Endodermal cell (in vitro differentiated cells): ENCODE data around the gene NAA40. TPM values are rescaled to one million over a fixed set of nuclear protein-coding genes. Genes with fewer than 3 reads are reported as not detected.
A peak's percentile ranks its signal among the peaks of the same experiment; 100 is the strongest.

Experiments used
- DNase-seq: peaks from one replicate; pipeline ENCODE4 v3.0.0-alpha.2; 2017
- H3K27ac ChIP-seq: 2 replicates; pipeline ENCODE4 v1.5.1; 2013; ENCODE audit warnings: mild to moderate bottlenecking, low read depth, low read length, moderate library complexity
- H3K27me3 ChIP-seq: 2 replicates; pipeline ENCODE4 v1.6.1; 2013; ENCODE audit warnings: mild to moderate bottlenecking, low read length, moderate library complexity; ENCODE audit not compliant: insufficient read depth, control insufficient read depth, poor library complexity, severe bottlenecking
- H3K36me3 ChIP-seq: 2 replicates; pipeline ENCODE4 v1.7.0; 2013; ENCODE audit warnings: mild to moderate bottlenecking, low read length, moderate library complexity; ENCODE audit not compliant: control insufficient read depth, insufficient read depth
- H3K4me1 ChIP-seq: one replicate; pipeline ENCODE4 v1.7.0; 2013; ENCODE audit warnings: low read length; ENCODE audit not compliant: control insufficient read depth, insufficient read depth
- H3K4me3 ChIP-seq: 2 replicates; pipeline ENCODE4 v1.5.1; 2013; ENCODE audit warnings: mild to moderate bottlenecking, low read length, moderate library complexity
- H3K9ac ChIP-seq: 2 replicates; pipeline ENCODE4 v1.6.1; 2013; ENCODE audit warnings: mild to moderate bottlenecking, low read length, moderate library complexity; ENCODE audit not compliant: poor library complexity, severe bottlenecking; ENCODE audit errors: extremely low read depth
- H3K9me3 ChIP-seq: 2 replicates; pipeline ENCODE4 v1.6.1; 2013; ENCODE audit warnings: mild to moderate bottlenecking, low read length, moderate library complexity; ENCODE audit not compliant: control insufficient read depth
- H3K27ac Mint-ChIP-seq: 2 replicates; pipeline ENCODE4 v1.8.0; 2020; ENCODE audit warnings: mixed read lengths
- H3K27me3 Mint-ChIP-seq: 2 replicates; pipeline ENCODE4 v1.8.0; 2021; ENCODE audit warnings: mild to moderate bottlenecking, mixed read lengths; ENCODE audit not compliant: insufficient read depth
- H3K36me3 Mint-ChIP-seq: 2 replicates; pipeline ENCODE4 v1.8.0; 2020; ENCODE audit warnings: low read depth, mixed read lengths
- H3K4me1 Mint-ChIP-seq: 2 replicates; pipeline ENCODE4 v1.8.0; 2020; ENCODE audit warnings: mixed read lengths
- H3K4me3 Mint-ChIP-seq: 2 replicates; pipeline ENCODE4 v1.8.0; 2020; ENCODE audit warnings: mild to moderate bottlenecking, moderate library complexity, mixed read lengths
- H3K9me3 Mint-ChIP-seq: 2 replicates; pipeline ENCODE4 v1.8.0; 2020; ENCODE audit warnings: mild to moderate bottlenecking, mixed read lengths
- CTCF ChIP-seq: fragments of 200-600 bp; sonication (generic); conservative IDR thresholded peaks from 2 replicates; pipeline ENCODE4 v1.5.0; 2021; ENCODE audit warnings: antibody characterized with exemption, mild to moderate bottlenecking
- WGBS, 2 experiments: methylation state at CpG; one replicate each; pipeline versions ENCODE4 v1.1.5 to v1.1.7; 2013; ENCODE audit warnings: missing lambda C conversion rate in 2 of 2, mixed read lengths in 1 of 2; ENCODE audit not compliant: insufficient coverage in 1 of 2, insufficient read length in 1 of 2; 5-methylcytosine and 5-hydroxymethylcytosine counted together
- total RNA-seq, 2 donors: library from RNA; stranded (reverse); fragmentation: NEBNext Ultra II Directional in 1 of 2; extraction: Animal tissue kit (Norgen Biotek cat#: 25700) in 1 of 2; gene quantifications; 2 replicates in 1 of 2; 3 replicates in 1 of 2; pipeline ENCODE4 v1.2.1, GENCODE V29; 2021

Gene NAA40
- total RNA-seq, 2 donors from 2014 or later: 47.2 to 53.5 TPM

GRCh38 chr11:63941901-63942300 lies 3.1 kb downstream of the NAA40 start:
- DNase-seq: no peak
- Histone ChIP-seq H3K27ac (no peak overlapping the region), H3K4me3 (no peak overlapping the region), H3K4me1 (peaks cover 7% of the 10 kb centered on the region), H3K36me3 (peaks cover 17% of the 10 kb centered on the region), H3K27me3 (no peaks in the 10 kb centered on the region), H3K9ac (no peak overlapping the region), H3K9me3 (no peaks in the 10 kb centered on the region)
- no peaks in the 10 kb centered on the region for H3K9me3 Mint-ChIP-seq
- peak overlapping the region; percentile 46 for H3K27ac Mint-ChIP-seq
- WGBS, 2 experiments: 80 to 91% methylated on average over 1 to 4 of the region's 4 CpGs
- peaks cover 18% of the 10 kb centered on the region for H3K36me3 Mint-ChIP-seq
- H3K4me1 Mint-ChIP-seq: peaks cover 36% of the 10 kb centered on the region
- TF ChIP-seq CTCF: no peak
- H3K4me3 Mint-ChIP-seq: no peak overlapping the region
- H3K27me3 Mint-ChIP-seq: no peaks in the 10 kb centered on the region

GRCh38 chr11:63942803-63943202 lies 4.0 kb downstream of the NAA40 start:
- Mint-ChIP-seq H3K9me3 (no peaks in the 10 kb centered on the region), H3K36me3 (peaks cover 24% of the 10 kb centered on the region), H3K4me3 (no peak overlapping the region), H3K27me3 (no peaks in the 10 kb centered on the region), H3K4me1 (peaks cover 36% of the 10 kb centered on the region), H3K27ac (peak overlapping the region; percentile 39)
- TF ChIP-seq CTCF: no peak
- H3K9me3 ChIP-seq: no peaks in the 10 kb centered on the region
- DNase-seq: no peak
- 94 to 100% methylated on average over 1 to 3 of the region's 3 CpGs for WGBS, 2 experiments
- H3K36me3 ChIP-seq: peaks cover 25% of the 10 kb centered on the region
- no peak overlapping the region for H3K4me3 ChIP-seq
- H3K4me1 ChIP-seq: peaks cover 7% of the 10 kb centered on the region
- H3K27ac ChIP-seq: no peak overlapping the region
- no peak overlapping the region for H3K9ac ChIP-seq
- no peaks in the 10 kb centered on the region for H3K27me3 ChIP-seq

GRCh38 chr11:63944987-63945386 lies 6.2 kb downstream of the NAA40 start:
- no peaks in the 10 kb centered on the region for H3K27me3 Mint-ChIP-seq
- H3K27ac ChIP-seq: no peak overlapping the region

More at GRCh38 chr11:63944987-63945386, 6.2 kb downstream of the NAA40 start:
- Histone ChIP-seq H3K27me3 (no peaks in the 10 kb centered on the region), H3K9me3 (no peaks in the 10 kb centered on the region), H3K4me3 (no peak overlapping the region), H3K4me1 (peaks cover 7% of the 10 kb centered on the region), H3K36me3 (peaks cover 42% of the 10 kb centered on the region), H3K9ac (no peak overlapping the region)
- H3K4me3 Mint-ChIP-seq: no peak overlapping the region
- peaks cover 32% of the 10 kb centered on the region for H3K4me1 Mint-ChIP-seq
- no peak for DNase-seq
- H3K9me3 Mint-ChIP-seq: no peaks in the 10 kb centered on the region
- TF ChIP-seq CTCF: no peak
- WGBS, 2 experiments: 90 to 92% methylated on average over 8 of the region's 8 CpGs
- peak overlapping the region; percentile 82 for H3K27ac Mint-ChIP-seq
- peaks cover 38% of the 10 kb centered on the region for H3K36me3 Mint-ChIP-seq
